Right hindlimb (tissue), 1 donor: ENCODE results near the gene DLX1.
"Not testable (repeated sequence)": the region's sequence is repeated elsewhere in the genome, so short reads cannot be mapped to it uniquely, and the experiment has no call there.

Source experiments
- DNase-seq: peaks from one replicate; pipeline ENCODE4 v3.0.0-alpha.2; 2018

Gene DLX1

GRCh38 chr2:172120118-172120517, 34.8 kb downstream of the DLX1 start:
- no peak for DNase-seq

- DNase-seq = no peak
Measured at GRCh38 chr2:172128484-172128883, 43.2 kb downstream of the DLX1 start.

- DNase-seq = no peak
Measured at GRCh38 chr2:172129404-172129803, 44.1 kb downstream of the DLX1 start.

GRCh38 chr2:172131713-172132555, 46.6 kb downstream of the DLX1 start:
- no peak for DNase-seq

GRCh38 chr2:172134270-172134669, 49.0 kb downstream of the DLX1 start:
- DNase-seq = no peak

- DNase-seq = no peak
Measured at GRCh38 chr2:172135446-172135845, 50.1 kb downstream of the DLX1 start.

GRCh38 chr2:172137109-172137508, 51.8 kb downstream of the DLX1 start:
- no peak for DNase-seq

- no peak for DNase-seq
Measured at GRCh38 chr2:172137943-172138342, 52.6 kb downstream of the DLX1 start.

GRCh38 chr2:172138727-172139126, 53.4 kb downstream of the DLX1 start:
- not testable (repeated sequence) for DNase-seq
